GM19438 (cell line): ENCODE results near the gene DNAJC1.

ENCODE experiments used
- ATAC-seq: cut with Tn5 transposase; IDR thresholded peaks from one replicate; pipeline ENCODE4 v1.9.1; 2021; ENCODE audit warnings: low read depth; ENCODE audit not compliant: unreplicated experiment

Gene DNAJC1

DNA sequence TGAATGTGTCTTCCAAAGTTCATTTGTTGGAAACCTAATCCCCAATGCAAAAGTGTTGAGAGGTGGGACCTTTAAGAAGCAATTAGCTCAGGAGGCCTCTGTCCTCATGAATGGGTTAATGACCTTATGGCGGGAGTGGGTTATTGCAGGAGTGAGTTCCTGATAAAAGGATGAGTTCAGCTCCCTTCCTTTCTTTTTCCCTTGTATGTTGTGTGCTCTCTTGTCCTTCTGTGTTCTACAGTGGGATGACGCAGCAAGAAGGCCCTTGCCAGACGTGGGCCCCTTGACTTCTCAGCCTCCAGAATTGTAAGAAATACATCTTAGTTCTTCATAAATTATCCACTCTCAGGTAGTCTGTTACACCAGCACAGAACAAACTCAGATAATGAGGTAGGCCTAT is 206.0 kb downstream of the DNAJC1 start:
- ATAC-seq, result no peak

DNA sequence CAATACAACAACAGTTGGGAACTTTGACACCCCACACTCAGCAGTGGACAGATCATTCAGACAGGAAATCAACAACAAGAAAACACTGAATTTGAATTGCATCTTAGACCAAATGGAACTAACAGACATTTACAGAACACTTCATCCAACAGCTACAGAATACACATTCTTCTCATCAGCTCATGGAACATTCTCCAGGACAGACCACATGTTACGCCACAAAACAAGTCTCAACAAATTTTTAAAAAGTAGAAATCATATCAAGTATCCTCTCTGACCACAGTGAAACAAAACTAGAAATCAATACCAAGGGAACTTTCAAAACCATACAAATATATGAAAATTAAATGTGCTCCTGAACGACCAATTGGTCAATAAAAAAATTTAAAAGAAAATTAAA is 212.3 kb downstream of the DNAJC1 start:
- no peak for ATAC-seq

DNA sequence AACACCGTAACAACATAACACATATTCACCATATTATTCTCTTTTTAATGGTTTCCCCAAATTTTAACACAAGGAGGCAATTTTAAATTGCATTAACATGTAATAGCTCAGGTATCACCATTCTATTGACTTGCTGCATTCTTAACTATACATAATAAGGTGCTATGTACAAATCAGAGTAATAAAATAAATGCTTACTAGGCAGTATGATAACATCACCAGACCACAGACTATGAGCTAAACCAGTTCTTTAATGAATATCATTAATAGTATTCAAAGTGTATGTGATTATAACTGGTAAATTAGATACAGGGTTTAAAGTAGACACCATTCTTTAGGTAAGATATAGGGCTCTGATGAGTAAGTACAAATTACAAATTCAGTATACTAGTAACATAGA is 226.6 kb downstream of the DNAJC1 start:
- no peak for ATAC-seq

DNA sequence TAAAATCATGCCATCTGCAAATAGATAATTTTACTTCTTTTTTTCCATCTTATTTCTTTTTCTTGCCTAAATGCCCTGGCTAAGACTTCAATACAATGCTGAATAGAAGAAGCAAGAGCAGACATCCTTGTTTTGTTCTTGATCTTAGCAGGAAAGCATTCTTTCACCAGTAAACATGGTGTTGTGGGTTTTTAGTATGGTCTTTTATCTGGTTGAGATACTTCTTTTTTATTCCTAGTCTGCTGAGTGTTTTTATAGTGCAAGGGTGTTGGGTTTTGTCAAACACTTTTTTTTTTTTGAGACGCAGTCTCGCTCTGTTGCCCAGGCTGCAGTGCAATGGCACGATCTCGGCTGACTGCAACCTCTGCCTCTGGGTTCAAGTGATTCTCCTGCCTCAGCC is 232.3 kb downstream of the DNAJC1 start:
- no peak for ATAC-seq

DNA sequence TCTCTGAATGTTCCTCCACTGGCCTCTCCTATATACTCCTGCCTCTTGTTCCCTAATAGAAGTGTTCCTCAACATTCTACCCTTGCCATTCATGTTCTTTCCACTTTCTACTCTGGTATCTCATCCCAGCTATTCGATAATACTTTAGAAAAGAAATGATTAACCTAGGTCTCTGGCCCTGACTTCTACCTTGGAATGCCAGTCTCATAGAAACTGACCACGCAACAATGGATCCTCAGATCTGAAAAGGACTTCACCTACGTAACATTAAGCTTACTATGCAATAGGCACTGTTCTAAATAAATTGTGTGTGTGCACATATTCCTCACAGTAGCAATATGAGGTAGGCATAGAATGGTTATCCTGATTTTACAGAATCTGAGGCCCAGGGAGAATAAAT is 234.5 kb downstream of the DNAJC1 start:
- no peak for ATAC-seq

DNA sequence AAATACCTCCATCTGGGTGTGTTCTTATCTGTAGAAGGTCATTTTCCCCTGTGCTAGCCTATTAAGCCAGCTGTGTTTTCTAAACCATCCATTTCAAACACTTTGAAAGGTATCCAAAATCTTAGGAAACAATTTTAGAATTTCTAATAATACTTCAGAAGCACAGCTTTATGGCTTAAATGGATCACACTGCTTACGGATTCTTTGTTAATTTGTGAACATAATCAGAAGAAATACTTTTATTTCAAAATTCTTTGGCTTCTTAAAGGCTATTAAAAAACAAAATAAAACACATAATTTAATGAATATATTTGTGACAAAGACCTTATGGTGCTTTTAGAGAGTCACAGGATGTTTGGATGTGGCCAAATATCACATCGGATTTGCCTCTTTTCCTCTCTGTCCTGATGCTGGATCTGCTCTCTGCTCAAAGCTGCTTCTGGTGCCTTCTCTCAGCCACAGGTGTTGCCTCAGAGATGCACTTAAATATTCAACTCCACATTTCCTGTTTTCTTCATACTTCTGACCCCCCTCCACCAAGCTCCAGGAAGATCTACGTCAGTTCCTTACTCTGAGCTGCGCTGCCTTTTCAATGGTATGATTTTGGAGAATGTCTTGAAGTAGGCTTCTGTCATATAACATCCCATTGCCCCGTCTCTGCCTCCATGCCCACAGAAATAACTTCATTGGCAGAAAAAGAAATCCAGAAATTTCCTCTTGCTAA is 238.9 kb downstream of the DNAJC1 start:
- no peak for ATAC-seq

DNA sequence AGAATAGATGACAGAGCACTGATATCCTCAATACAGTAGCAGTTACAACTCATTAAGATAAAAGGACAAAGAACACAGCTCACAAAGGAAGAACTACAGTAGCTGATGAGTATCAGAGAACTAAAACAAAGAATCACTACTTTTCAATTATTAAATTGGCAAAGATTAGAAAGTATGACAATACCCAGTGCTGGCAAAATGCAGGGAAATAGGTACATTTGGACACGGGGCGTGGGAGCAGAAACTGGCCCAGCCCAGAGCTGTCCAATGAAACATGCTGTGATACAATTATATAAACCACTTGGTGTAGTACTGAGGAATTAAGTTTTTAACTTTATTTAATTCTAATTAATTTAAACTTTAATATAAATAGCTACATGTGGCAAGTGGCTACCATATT is 243.2 kb downstream of the DNAJC1 start:
- no peak for ATAC-seq

DNA sequence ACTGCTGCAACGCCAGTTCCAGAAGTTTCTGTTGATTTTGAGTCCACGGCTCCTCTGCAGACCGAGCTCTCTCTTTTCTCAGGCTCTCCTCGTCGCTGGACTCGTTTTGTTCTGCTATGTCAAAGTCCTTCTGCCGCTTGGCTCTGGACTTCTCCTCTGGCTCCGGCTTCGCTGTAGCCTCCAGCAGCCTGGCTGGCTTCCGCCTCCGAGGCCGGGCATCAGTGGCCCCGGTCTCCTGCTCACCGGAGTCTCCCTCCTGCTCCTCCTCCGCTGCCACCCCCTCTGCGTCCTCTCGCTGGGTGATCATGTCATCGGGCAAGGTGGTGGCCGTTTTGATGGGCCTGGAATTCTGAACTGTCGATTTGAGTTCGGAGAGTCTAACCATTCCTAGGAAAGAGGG is 244.3 kb downstream of the DNAJC1 start:
- ATAC-seq, result no peak

DNA sequence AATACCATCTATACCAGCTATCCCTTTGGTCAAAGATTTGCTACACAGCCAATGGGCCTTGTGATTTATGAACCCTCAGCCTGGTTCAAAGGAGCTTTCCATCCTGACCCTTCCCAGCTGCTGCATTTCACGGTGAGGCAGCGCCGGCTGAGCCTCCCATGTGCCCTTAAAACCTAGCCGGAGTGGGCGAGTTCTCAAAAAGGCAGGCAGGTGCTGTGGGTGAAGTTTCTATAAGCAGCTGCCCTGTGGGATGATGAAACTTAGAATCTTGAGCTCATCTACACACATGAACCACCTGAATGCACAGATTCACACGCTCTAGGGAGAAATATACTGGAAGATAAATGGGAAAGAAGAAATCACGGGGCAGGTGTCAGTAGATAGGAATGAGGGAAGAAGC is 244.8 kb downstream of the DNAJC1 start:
- ATAC-seq, result no peak

DNA sequence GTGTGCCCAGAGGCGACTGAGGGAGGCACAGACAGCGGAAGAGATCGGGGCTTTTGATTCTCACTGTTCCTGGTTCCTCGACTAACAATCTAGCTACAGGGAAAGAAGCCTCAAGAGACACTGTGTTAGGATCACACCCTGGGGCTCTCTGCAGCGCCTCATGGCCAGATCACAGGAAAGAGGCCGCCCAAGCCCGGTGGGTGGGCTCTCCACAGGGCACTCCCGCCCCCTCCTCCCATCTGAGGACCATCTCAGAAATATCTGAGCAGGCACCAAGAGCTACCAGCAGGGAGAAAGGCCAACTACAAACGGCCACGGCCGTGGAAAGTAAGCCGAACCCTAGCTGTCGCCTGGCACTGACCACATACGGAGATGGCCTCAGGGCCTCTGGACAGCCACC is 245.3 kb downstream of the DNAJC1 start:
- no peak for ATAC-seq

DNA sequence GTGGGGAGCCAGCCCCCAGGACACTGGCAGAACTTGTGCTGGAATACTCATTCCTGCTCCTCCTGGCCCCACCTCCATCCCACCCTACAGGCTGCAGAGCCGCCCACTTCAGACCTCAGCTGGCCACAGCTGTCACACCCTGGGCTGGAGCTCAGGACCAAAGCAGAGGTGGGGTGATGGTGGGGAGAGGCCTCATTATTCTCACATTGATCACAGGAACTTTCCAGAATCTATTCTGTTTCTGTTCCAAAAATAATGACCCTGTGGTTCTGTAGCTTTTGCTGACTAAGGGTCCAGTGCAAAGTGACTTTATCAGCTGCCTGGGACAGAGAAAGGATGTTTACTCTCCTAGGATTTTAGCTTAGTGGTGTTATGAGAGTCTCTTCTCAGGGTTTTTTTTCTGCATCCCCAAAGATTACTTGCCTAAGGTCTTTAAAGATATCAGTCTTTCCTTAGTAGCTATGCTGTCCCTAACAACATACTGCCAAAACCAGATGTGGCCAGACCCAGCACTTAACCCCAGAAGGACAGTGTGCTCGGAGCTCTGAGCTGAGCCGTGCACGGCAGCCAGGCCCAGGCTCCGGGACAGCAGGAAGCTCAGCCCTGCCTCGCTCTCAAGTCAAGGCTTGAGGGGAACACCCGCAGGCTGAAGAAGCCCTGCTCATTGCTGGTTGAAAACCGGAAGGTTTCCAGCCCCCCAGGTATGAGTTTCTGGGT is 246.2 kb downstream of the DNAJC1 start:
- ATAC-seq, result no peak

DNA sequence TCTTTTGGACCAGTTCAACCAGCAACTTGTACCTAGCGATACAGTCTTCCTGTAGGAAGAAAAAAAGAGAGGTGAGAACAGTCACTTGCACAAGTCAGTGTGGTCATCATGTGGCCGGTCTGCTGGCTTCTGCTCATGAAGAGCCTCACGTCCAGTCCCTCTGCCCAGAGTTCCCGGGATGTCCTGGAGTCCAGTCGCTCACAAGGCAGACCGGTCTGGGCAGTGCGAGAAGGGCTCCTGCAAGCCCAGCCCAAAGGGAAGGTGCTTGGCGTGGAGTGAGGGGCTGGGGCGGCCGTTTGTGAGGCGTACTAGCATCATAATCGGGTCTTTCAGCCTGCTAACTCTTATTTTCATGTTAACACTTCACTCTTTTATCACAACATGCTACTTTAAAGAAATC is 246.8 kb downstream of the DNAJC1 start:
- no peak for ATAC-seq

DNA sequence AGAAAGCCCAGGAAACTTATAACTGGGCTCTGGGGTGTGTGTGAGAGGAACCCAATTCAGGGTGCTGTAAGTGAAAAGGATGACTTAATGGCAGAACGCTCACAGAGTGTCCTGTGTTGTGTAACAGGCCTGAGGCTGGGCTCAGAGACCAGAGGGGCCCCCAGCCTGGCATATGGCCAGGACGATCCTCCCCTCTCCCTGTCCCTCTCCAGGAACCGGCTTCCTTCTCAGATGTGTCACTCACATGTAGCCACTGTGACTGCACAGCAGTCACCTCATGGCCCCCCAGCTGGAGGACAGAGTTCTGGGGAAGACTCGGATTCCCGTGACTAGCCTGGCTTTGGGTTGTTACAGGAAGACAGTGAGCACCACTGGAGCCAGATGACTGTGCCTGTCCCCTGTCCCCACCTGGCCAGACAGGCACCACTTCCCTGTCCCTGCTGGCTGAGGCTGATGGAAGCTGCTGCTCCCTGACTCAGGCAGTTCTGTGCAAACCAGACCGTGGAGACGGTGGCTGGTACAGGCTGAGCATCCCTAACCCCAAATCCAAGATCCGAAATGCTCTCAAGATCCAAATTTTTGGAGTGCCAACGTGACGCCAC is 249.0 kb downstream of the DNAJC1 start:
- ATAC-seq, result no peak

DNA sequence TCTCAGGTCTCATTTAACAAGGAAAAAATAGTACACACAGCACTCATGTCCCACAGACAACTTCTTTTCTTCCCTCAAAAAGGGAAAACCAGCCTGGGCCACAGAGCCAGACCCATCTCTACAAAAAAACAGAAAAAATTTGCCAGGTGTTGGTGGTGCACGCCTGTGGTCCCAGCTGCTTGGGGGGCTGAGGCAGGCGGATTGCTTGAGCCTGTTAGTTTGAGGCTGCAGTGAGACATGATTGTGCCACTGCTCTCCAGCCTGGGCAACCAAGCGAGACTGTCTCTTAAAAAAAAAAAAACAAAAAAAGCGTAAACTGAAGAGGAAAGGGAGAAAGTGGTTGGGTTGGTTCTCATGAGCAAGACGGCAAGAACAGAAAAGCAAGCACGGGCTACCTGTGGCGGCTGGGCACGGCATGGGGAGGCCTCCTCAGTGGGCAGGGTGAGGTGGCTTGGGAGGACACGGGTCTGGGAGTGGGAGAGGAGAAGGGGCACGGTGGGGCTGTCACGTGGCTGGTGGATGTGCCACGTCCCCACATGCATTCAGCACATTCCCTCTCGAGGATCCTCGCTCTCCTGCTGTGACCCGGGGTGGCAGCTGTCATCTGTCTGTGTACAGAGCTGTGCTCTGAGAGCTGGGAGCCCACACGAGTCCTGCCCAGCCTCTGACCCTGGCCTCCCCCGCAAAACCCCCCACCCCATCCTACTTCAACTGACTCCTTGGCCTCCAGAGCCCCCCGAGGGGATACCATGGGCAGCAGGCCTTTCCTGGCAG is 249.8 kb downstream of the DNAJC1 start:
- ATAC-seq, result no peak

DNA sequence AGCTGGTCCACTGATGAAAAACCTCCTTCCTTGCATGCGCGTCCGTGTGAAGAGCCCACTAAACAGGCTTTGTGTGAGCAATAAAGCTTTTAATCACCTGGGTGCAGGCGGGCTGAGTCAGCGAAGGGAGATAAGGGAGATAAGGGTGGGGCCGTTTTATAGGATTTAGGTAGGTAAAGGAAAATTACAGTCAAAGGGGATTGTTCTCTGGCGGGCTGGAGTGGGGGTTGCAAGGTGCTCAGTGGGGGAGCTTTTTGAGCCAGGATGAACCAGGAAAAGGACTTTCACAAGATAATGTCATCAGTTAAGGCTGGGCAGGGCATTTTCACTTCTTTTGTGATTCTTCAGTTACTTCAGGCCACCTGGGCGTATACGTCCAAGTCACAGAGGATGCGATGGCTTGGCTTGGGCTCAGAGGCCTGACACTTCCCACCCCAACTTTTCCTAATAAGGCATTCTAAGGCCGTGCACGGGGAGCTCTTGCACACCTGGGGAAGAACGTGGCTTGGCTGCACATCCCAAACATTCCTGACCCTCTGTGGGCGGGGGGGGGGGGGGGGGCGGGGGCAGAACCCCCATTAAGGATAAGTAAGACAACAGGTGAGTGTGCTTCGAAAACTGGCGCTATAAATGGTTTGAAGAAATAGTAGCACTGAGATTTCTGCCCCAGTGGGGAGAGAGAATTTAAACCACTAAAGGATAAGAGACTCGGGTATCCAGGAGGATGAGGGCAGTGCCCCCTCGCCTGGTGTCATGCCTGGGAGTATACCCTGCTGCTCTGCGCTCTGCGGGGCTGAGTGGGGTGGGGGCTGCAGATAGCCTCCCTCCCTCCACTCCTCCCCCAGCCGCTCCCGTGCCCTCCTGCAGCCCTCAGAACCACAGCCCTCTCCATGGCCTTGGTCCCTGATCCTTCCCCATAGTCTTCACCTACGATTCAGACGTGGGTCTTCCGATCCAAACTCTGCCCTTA is 251.9 kb downstream of the DNAJC1 start:
- ATAC-seq, result no peak

DNA sequence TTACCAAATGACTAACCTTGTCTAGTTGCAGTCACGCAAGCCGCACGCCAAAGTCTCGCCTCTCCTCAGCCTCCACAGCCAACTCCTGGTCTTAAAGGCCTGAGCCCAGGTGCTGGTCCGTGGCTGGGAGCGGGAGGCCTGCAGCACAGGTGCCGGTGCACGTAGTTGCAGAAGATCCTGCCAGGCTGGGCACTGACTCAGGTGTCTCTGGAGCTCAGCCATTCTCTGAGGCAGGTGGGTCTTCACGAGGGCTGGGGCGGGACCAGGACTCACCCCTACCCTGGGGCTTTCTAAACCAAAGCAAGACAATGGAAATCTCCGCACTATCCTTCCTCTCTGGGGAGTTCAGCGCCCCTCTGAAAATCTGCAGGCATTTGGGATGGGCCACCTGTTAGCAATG is 253.1 kb downstream of the DNAJC1 start:
- no peak for ATAC-seq

DNA sequence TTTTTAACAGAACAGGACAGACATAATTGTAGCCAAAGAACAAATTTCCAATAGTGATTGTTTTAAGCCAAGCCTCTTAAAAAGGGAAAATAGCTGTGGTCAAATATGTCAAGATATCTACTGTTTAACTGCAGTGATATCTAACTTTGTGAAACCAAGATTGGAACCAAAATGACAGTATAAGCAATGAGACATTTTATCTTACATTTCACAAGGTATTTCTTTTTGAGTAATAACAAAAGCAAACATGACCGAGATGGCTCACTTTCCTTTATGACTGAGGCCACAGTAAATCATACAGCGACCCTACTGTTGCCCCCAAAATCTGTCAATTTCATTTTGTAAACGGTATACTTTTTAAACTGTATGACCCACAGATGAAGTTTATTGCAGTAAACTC is 253.7 kb downstream of the DNAJC1 start:
- ATAC-seq, result no peak

DNA sequence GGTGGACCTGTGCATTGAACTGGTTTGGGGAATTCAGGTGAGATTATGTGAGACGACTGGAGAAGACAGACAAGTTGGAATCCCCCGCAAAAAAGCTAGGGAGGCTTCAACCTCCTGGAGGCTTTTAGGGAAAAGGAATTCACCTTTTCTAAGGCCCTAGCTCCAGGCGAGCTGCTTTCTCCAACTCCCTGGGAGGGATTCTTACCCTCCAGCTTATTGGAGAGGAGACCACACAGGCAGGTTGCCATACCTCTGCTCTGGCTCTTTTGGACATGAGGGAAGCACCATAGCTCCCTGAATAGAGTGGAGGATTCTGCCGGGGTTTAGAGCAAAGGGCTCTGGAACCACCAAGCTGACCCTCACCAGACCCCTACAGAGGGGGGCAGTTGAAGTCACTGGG is 255.7 kb downstream of the DNAJC1 start:
- no peak for ATAC-seq

DNA sequence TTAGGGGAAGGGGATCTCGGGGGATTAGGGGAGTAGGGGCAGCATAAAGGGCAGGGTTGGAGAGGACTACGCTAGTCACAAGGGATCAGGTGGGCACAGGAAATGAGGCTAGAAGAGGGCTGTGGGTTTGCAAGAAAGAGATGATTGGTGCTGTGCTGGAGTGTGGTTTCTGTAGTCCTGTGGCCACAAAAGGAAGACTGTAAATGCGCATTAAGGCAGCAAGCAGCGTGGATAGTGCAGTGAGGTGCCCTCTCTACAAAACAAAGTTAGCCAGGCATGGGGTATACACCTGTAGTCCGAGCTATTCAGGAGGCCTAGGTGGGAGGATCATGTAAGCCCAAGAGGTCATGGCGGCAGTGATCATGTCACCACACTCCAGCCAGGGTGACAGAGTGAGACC is 257.4 kb downstream of the DNAJC1 start:
- ATAC-seq, result no peak

DNA sequence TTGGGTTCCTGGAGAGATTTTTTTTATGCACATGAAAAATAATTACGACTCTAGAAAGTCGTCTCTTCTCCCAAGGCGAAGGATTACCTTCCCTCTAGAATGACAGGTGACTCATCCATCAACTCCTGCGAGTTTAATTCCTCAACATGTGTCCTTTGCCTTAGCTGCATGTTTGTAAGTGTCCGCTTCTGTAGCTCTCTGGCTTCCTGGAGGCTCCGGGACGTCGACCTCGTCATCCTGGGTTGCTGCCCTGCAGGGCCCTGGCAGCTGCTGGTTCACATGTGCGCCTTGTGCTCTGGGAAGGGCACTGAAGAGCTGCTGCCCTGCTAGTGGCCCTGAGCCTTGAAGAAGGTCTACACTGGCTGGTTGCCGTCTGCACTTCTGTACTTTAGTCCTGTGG is 259.3 kb downstream of the DNAJC1 start:
- no peak for ATAC-seq
